Measurements from ENCODE around the gene OLFML2A.

OLFML2A gene

GRCh38 chr9:124756011-124756410 lies 20.9 kb upstream of the OLFML2A start:
- no peaks in the 10 kb centered on the region for H3K9me3 ChIP-seq (ENCODE audit: insufficient read depth, low read length)
- no peak overlapping the region for H3K4me2 ChIP-seq (ENCODE audit: low read length)
- peaks cover 88% of the 10 kb centered on the region for H4K20me1 ChIP-seq (ENCODE audit: insufficient read depth, low read length)
- no peak overlapping the region for H3K27ac ChIP-seq (ENCODE audit: low read length)
- H2AFZ ChIP-seq (ENCODE audit: low read depth, low read length): no peak overlapping the region
- H3K36me3 ChIP-seq (replicated peaks; ENCODE audit: low read depth, low read length): no peaks in the 10 kb centered on the region
- no peak overlapping the region for H3K4me3 ChIP-seq (ENCODE audit: low read length)
- H3K27me3 ChIP-seq (ENCODE audit: low read depth, low read length): 0 out of 2 replicates have a peak, but pooled peaks cover 3% of the 10 kb centered on the region
- no peak for TF ChIP-seq EZH2phosphoT487 (IDR thresholded peaks at IDR 0.05; ENCODE audit: low read depth)
- no peak for TF ChIP-seq CTCF (IDR thresholded peaks at IDR 0.05; ENCODE audit: low read depth, low read length)
- H3K9ac ChIP-seq (ENCODE audit: low read length): no peak overlapping the region
- H3K4me1 ChIP-seq (ENCODE audit: low read length): peaks cover 23% of the 10 kb centered on the region
- H3K79me2 ChIP-seq (ENCODE audit: low read length): peaks cover 91% of the 10 kb centered on the region

- Histone ChIP-seq H3K36me3 (replicated peaks; ENCODE audit: low read depth, low read length) (no peaks in the 10 kb centered on the region), H3K9ac (ENCODE audit: low read length) (no peak overlapping the region), H2AFZ (ENCODE audit: low read depth, low read length) (no peak overlapping the region), H3K9me3 (ENCODE audit: insufficient read depth, low read length) (no peaks in the 10 kb centered on the region), H3K27ac (ENCODE audit: low read length) (no peak overlapping the region), H3K4me1 (ENCODE audit: low read length) (peaks cover 23% of the 10 kb centered on the region), H3K27me3 (ENCODE audit: low read depth, low read length) (0 out of 2 replicates have a peak, but pooled peaks cover 3% of the 10 kb centered on the region), H3K4me2 (ENCODE audit: low read length) (peak overlapping the region; percentile 65), H4K20me1 (ENCODE audit: insufficient read depth, low read length) (peaks cover 91% of the 10 kb centered on the region), H3K79me2 (ENCODE audit: low read length) (peaks cover 94% of the 10 kb centered on the region), H3K4me3 (ENCODE audit: low read length) (peak overlapping the region; percentile 43; the same call in 1 of the 2 replicates)
- TF ChIP-seq CTCF (IDR thresholded peaks at IDR 0.05; ENCODE audit: low read depth, low read length) (no peak), EZH2phosphoT487 (IDR thresholded peaks at IDR 0.05; ENCODE audit: low read depth) (no peak)
Measured at GRCh38 chr9:124757616-124758015, 19.3 kb upstream of the OLFML2A start.

GRCh38 chr9:124758061-124758460 lies 18.9 kb upstream of the OLFML2A start:
- Histone ChIP-seq H3K27ac (ENCODE audit: low read length) (no peak overlapping the region), H4K20me1 (ENCODE audit: insufficient read depth, low read length) (peaks cover 91% of the 10 kb centered on the region), H3K9me3 (ENCODE audit: insufficient read depth, low read length) (no peaks in the 10 kb centered on the region), H3K4me2 (ENCODE audit: low read length) (peak overlapping the region; percentile 65), H3K36me3 (replicated peaks; ENCODE audit: low read depth, low read length) (no peaks in the 10 kb centered on the region), H3K4me1 (ENCODE audit: low read length) (peaks cover 23% of the 10 kb centered on the region), H3K9ac (ENCODE audit: low read length) (no peak overlapping the region), H2AFZ (ENCODE audit: low read depth, low read length) (no peak overlapping the region), H3K79me2 (ENCODE audit: low read length) (peaks cover 94% of the 10 kb centered on the region), H3K4me3 (ENCODE audit: low read length) (peak overlapping the region; percentile 43), H3K27me3 (ENCODE audit: low read depth, low read length) (0 out of 2 replicates have a peak, but pooled peaks cover 3% of the 10 kb centered on the region)
- TF ChIP-seq CTCF (IDR thresholded peaks at IDR 0.05; ENCODE audit: low read depth, low read length): no peak
- TF ChIP-seq EZH2phosphoT487 (IDR thresholded peaks at IDR 0.05; ENCODE audit: low read depth): no peak

GRCh38 chr9:124758691-124759090 lies 18.2 kb upstream of the OLFML2A start:
- 0 out of 2 replicates have a peak, but pooled peaks cover 3% of the 10 kb centered on the region for H3K27me3 ChIP-seq (ENCODE audit: low read depth, low read length)
- H3K4me3 ChIP-seq (ENCODE audit: low read length): peak overlapping the region; percentile 43
- peaks cover 93% of the 10 kb centered on the region for H4K20me1 ChIP-seq (ENCODE audit: insufficient read depth, low read length)
- H3K9ac ChIP-seq (ENCODE audit: low read length): no peak overlapping the region
- H3K79me2 ChIP-seq (ENCODE audit: low read length): peaks cover 96% of the 10 kb centered on the region
- peaks cover 23% of the 10 kb centered on the region for H3K4me1 ChIP-seq (ENCODE audit: low read length)
- no peak for TF ChIP-seq EZH2phosphoT487 (IDR thresholded peaks at IDR 0.05; ENCODE audit: low read depth)
- TF ChIP-seq CTCF (IDR thresholded peaks at IDR 0.05; ENCODE audit: low read depth, low read length): no peak
- no peaks in the 10 kb centered on the region for H3K9me3 ChIP-seq (ENCODE audit: insufficient read depth, low read length)
- H3K36me3 ChIP-seq (replicated peaks; ENCODE audit: low read depth, low read length): no peaks in the 10 kb centered on the region
- no peak overlapping the region for H3K27ac ChIP-seq (ENCODE audit: low read length)
- no peak overlapping the region for H2AFZ ChIP-seq (ENCODE audit: low read depth, low read length)
- peak overlapping the region; percentile 65 for H3K4me2 ChIP-seq (ENCODE audit: low read length)
